NCI-H774 (cell line): ENCODE data around the gene ASGR1.

ENCODE experiments used
- DNase-seq: peaks from one replicate; lab custom pipeline; 2025; lab: John Stamatoyannopoulos, UW

Gene ASGR1

DNA sequence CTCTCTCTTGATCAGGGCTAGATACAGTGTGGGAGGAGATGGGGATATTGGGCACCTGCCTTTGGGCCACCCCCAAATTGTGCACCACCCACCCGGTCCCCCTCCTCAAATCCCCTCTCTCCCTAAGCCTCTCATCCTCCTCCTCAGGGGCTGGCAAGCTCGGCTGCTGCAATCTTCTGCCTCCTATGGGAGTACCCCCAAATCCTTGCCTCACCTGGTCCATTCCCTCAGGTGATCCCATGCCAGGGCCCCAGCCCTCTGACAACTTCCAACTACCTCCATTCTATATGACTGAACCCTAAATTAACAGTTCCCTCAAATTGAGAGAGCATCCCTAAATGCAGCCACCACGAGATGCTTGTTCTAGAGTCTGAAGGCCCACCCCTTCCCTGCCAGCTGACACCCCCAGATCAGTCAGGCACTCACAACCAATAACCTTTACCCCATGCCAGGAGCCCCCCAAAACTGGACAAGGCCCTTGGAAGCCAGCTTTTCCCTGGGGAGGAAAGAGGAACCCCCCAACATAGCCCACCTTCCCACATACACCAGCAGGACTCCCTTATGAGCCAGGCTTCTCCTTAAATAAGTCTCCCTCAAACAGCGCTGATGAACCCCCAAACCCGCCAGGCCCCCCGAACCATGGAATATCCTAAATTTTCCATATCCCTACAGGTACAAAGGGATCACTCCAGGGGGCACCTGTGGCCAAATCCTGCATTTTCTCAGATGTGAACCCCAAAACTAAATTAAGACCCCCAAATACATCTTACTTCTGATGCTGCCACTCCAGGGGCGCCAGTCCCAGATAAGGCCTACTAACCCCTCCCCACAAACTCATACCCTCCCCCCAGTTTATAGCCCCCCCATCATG lies 37.3 kb upstream of the ASGR1 start:
- DNase-seq = no peak

DNA sequence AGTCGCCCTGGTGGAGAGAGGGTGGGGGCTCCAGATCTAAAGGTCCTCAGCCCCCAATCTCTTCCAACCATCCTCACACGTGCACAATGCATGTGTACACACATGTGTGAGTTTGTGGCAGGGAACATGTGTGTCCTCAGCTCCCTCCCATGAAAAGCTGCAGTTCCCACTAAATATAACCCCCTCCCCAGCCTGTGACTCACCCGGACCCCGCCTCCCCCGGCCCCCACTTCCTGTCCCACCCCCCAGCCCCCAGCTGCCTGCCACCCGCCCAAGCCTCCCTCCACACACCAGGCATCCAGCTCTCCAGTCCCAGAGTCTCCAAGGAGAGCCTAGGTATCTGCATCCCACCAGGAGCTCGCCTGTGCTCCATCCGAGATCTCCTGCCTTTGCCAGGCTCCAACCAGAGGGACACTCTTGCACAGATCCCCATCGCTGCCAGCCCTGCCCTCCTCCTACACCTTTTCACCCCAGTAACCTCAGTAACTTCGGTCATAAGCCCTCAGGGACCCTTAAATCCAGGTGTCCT lies 36.5 kb upstream of the ASGR1 start:
- DNase-seq = no peak

DNA sequence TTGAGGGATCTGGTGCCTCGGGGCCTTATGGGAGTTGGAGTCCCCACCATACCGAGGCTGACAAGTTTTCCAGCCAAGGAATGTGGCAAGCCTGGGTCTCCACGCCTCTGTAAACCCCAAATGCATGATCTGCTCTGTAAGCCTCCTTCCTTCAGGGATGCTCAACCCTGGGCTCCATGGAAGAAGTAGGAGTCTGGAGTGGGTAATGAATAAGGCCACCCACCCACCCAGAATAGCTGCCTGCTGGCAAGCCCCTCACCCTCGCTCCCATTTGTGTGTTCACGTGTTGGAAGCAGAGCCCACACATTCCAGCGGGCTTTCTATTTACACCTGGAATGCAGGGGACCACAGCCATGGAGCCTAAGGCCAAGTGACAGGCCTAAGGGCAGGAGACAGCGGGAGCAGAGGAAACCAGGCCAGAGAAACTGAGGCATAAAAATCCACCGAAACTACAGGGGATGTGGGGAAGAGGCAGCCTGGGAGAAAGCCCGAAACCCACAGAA lies 36.0 kb upstream of the ASGR1 start:
- no peak for DNase-seq

DNA sequence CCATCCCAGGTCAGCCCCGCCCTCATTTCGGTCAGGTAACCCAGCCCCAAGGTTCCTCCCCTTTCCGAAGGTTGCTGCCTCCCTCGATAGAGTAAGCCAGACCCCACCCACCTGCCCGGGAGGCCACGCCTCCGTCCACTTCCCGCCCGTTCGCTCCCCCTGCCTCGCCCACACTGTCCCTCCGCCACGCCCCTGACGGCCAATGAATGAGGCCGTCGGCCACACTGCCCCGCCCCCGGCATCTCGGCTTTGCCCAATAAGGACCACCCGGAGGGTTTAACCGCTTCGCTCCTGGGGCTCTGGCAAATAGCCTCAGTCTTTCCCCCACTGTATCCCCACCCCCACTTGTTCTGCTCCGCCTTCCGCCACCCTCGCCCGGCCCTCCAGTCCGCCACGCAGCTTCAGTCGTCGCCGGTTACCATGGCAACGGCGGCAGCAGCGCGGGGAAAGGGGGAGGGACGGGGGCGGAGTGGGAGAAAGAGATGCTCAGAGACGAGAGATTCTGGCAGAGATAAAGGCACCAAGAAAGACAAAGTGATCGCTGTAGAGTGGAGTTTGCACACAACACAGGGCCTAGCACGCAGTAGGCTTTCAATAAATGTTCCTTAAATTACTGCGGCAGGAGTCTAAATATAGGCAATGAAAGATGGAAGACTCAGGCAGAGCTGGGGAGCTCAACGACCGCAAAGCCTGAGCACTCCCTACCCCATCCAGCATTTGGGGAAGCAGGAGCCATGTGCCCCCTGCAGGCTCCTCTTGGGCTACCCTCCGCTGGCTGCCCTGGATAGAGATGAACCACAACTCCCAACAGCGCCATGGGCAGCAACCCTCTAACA lies 35.3 kb upstream of the ASGR1 start:
- peak; percentile 90 for DNase-seq

DNA sequence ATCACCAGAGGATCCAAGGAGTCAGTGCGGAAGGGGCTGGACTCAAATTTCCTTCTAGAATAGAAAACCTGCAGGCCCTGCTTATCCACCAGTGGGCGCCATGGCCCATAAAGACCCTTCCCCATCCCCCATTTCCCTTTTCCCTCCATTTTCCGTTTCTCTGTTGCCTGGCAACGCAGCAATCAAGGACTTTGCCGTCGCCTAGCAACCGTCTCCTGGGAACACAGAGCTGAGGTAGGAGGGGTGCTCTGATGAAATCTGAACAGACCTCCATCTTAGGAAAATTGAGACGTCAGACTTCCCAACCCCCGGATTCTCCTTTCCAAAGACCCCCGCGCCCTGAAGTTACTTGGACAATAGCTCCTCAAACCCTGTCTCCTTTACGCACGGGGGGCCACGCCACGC lies 34.7 kb upstream of the ASGR1 start:
- DNase-seq = peak; percentile 64

DNA sequence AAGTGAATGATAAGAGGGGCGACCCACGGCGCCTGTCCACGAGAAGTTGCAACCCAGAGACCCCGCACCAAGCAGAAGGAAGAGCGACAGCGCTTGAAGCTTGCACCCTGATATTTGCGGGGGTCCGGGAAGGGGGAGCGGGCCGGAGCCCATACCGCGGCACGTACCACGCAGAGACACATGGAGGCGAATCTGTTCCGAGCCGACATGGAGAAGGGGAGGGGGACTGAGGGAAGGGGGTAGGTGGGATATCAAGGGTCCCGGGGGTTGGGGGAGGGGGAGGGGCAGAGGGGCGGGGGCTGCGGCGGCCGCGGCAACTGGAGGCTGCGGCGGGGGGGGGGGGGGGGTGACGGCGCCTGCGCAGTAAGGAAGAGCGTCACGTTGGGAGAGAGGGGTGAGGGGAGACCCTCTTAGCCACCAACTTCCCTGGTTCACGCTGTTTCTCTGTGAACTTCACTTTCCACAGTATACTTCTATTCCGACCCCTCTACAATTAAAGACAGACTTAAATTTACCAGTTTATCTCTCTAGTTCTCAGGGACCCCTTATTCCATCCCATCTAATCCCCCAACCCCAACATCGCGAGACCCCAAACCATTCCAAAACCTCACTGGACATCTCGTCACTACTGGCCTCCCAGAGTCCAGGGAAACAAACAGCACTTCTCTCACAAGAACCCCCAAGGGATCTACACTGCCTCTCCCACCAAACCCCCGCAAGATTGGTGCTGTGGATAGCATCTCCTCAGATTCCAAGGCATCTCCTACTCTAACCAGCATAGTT lies 32.5 kb upstream of the ASGR1 start:
- DNase-seq = no peak

DNA sequence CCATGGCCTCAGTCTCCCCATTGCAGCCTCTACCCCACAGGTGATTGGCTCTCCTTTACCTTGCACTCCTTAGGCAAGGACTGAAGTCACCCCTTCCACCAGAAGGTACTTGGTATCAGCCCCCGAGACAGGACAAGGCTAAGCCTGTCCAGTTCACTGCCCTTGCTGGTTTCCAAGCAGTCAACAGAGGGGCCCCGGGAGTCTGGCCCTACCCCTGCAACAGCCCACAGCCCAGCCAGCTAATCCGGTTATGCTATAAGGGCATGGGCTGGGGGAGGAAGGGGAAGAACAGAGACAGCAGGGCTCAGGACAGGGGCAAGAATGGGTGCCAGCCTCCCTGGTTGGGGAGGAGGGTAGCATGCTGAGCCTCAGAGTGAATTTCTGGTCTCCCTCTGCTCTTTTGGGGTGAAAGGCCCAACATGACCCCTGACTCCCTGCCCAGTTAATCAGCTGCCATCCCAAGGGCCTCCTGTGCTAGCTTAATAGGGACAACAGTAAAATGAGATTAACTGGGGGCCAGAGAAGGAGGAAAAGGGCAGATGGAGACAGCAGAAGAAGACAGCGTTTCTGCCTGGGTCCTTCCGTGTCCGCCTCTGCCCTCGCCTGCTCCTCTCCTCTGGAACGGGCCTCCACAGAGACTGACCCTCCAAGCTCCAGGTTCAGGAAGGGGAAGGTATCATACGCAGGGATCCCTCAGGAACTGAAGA lies 29.7 kb upstream of the ASGR1 start:
- no peak for DNase-seq

DNA sequence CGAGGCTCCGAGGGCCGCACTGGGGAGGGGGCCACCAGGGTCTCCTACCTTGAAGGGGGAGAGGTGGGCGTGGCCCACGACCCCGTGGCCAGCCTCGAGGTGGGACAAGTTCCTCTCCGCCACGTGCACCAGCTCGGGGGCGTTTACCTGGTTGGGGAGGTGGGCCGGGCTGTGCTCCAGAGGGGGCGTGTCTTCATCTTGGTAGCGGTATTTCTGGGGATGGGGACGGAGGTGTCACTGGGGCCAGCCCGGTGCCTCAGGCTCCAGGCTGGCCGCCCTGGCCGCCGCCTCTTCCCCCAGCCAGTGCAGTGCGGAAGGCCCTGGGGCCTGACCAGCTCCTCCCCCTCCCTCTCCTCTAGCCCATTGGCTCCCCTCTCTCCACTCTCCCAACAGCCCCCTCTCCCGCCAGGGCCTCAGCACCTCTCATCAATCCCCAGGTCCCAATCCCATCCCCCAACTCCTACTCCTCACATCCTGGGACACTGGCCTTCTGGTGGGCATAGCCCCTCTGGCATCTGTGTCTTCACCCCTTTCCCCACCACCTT lies 28.9 kb upstream of the ASGR1 start:
- no peak for DNase-seq

DNA sequence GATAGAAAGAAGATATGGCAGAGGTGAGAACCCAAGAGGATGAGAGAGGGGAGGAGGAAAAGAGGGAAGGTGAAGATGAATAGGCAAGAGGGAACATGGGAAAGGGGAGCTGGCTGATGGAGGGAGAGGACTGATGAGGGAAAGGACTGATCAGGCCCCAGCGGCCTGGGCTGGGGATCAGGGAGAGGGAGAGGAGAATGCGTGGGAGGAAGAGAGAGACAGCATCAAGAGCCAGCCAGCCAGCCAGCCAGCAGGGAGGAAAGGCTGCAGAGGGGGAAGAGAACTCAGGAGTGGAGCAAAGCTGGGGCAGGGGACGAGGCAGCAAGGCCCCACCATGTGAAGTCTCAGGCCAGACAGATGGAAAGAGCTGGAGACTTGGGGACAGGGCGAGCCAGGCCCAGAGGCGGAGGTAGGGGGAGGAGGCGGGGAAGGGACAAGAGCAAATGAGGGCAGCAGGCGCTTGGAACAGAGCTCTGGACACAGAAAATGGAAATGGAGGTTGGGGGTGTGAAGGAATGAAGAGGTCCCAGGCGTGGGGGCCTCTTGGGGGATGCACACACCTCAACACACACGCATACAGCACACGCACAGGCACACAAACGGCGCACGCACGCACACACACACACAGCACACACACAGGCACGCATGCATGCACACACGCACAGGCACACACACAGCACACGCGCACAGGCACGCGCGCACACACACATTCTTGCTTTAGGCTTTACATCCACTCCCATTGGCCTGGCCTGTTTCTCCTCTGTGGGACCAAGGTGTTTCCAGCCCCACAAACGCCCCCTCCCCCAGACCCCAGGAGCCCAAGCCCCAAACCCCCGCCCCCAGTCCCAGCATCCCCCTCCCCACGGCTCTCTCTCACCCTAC lies 28.2 kb upstream of the ASGR1 start:
- DNase-seq = no peak

DNA sequence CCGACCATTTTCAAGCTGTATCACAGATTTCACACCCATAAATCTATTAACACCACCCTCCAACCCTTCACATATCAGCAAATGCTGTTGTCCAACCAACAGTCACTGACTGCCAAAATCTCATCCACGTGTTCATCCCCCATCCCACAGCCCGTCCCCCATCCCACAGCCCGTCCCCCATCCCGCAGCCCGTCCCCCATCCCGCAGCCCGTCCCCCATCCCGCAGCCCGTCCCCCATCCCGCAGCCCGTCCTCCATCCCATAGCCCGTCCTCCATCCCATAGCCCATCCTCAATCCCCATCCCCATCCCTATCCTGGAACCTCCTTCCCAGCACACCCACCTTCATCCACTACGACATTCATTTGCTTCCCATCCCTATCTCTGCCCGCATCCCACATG lies 26.4 kb upstream of the ASGR1 start:
- no peak for DNase-seq

DNA sequence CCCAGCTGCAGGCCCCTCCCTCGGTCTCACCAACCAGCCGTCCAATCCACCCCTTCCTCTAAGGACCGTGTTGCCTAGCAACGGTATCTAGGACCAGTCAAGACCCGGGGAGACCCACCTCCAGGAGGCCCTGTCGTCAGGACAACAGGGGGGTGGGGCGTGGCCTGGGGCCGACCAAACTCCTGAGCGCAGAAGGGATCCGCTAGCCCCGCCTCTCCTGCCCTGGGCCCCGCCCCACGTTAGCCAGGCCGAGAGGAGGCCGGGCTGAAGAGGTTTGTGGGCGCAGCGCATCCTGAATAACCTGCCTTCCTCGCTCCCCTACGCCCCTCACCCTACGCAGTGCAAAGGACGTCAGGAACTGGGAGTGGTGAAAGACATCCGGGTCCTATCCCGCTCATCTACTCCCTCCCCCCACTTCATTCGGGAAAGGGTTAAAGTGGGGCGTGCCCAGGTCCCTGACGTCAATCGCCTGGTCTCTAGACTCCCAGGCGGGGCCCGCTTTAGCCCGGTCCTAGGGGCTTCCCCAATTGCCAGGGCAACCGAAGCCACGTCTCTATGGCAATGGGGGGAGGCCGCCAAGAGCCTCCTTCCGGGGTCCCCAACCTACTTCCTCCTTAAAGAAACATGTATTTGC lies 25.8 kb upstream of the ASGR1 start:
- peak; percentile 61 for DNase-seq

DNA sequence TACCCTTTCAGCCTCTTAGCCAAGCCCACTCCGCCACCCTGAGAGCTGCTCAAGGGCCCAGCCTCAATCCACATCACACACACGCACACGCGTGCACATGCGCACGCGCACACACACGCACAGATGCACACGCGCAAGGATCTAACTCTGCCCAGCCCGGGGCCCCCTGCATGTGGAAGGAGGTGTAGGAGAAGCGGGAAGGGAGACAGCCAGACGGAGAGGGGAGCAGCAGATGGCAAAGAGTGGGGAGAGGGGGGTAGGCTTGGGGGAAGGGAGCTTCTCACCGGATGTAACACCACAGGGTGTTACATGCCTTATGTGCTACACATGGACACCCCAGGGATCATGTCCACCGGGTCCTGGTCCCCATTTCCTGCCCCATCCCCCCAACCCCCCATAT lies 25.2 kb upstream of the ASGR1 start:
- DNase-seq = no peak

DNA sequence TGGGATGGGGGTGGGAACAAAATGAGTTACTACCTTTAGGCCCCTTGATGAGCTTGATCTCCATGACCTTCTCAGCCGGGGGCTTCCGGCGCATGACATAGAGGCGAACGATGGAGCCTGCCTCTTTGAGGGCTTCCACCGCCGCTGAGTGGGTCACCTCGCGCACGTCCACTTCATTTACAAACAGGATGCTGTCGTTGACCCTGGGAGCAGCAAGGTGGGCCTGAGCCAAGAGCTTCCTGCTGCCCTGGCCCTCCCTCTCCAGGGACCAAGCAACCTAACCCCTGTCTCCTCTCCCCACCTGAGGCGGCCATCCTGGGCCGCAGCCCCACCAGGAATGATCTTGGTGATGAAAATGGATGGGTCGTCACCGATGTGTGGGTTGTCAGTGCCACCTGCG lies 24.2 kb upstream of the ASGR1 start:
- no peak for DNase-seq

DNA sequence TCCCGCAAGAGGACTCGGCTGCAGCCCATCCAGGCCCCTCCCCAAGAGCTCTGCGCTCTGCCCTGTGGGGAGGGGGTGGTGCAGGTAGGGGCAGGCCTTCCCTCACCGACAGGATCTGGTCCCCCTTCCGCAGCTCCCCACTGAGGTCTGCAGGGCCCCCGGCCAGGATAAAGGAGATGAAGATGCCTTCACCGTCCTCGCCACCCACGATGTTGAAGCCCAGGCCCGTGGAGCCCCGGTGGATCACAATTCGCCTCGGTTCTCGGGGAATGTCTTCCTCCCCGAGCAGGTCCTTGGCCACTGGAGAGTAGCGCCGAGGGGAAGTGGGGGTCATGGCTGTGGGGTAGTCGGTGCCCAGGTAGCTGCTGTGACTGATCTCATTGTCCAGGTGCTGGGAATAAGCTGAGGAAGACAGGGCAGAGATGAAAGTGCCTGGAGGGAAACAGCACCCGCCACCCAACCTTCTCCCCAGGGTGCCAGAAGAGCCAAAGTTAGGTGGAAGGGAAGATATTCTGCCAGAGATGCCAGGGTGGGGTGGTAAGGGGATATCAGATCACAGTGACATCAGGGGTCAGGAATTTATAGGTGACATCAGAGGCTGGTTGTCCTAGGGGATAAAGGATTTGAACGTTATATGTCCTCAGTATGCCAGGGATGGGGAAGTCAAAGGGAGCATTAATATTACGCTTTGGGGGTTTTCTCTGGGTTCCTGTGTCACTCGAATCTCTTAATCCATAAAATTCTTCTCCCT lies 17.7 kb upstream of the ASGR1 start:
- DNase-seq = no peak

DNA sequence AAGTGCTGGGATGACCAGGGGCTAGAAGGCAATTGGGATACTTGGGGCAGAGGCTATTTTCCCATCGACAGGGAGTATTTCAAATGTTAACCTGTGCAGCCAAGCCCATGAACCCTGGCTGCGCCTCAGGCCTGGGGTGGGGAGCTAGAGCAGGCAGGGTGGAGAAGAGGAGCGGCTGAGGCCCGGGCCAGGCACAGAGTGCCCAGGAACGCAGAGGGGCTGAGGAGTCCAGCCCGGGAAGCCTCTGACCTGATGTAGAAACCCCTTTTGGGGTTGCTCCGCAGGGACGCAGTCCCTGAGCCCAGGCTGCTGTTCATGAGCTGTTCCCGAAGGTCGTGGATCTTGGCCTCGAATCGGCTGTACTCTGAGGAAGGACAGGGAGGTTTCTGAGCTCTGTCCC lies 16.8 kb upstream of the ASGR1 start:
- DNase-seq = no peak

DNA sequence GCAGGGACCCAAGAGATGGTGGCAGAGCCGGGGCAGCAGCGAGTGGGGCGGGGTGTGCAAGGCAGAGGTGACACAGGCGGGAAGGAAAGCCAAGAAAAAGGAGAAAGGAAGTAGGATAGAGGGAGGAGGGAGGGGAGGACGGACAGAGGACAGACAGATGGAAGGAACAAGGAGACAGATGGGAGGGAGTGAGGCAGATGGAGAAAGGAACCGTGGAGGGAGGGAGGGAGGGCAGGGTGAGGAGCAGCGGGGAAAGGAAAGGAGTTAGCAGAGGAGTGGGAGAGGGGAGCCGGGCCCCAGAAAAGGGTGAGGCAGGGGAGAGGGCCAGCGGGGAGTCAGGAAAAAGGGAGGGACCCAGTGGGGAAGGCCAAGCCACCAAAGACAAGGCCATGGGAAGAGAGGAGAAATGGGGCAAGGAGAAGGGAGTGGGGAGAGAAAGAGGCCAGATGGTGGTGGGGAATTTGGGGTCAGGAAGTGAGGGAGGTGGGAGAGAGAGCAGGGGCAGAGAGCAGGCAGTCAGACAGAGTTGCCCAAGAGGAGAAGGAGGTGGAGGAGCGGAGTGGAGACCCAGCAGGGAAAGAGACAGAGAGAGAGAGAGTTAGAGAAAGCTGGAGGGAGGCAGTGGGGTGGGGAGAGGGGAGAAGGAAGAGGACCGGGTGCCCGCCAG lies 13.2 kb upstream of the ASGR1 start:
- no peak for DNase-seq

DNA sequence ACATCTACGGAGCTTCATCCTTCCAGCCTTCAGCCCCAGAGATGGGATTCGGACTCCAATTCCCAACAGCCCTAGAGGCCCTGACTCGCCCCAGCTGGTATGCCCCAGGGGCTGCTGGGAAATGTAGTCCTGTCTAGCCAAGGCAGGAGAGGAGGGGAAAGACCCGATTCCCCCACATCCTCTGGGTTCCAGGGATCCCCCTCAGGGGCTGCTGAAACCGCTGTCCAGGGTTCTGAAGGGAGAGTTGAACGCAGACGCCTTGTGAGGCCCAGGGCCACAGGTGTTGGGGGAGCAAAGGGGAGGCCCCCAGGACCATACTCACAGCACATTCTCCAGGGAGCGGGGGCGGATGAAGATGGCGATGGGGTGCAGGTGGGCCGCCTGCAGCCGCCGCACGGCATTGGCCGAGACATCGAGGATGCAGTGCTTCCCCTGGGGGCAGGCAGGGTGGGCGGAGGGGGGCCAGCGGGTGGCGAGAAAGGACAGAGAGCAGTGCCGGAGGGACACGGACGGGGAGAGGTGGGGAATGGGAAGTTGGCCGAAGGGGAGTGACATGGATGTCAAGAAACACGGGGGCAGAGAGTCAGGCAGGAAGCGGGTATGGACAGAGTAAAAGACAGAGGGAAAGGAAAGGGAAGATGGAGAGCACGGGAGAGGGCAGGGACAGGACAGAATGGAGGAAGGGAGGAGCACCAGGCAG lies 12.6 kb upstream of the ASGR1 start:
- DNase-seq = no peak

DNA sequence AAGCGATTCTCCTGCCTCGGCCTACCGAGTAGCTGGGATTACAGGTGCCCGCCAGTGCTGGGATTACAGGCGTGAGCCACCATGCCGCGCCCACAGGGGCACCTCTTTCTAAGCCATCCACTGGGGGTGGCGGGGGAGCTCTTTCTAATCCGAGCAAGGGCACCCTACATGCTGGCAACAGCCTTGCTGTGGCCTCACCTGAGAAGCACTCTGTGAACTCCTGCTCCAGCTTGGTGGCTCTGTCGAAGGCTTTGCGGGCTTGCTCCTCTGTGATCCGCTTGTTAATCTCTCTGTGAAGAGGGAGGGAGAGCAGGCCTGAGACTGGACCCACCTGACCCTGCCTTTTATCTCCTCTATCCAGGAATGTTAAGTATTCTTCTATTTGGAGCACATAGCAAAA lies 11.9 kb upstream of the ASGR1 start:
- no peak for DNase-seq
